Fibroblast of the conjunctiva (primary cell): ENCODE measurements around the gene HOXB1.
A peak's percentile ranks its signal among the peaks of the same experiment; 100 is the strongest.
"Not testable (repeated sequence)": the region's sequence is repeated elsewhere in the genome, so short reads cannot be mapped to it uniquely, and the experiment has no call there.

ENCODE experiments used
- DNase-seq: peaks from one replicate; pipeline ENCODE4 v3.0.0-alpha.2; 2010; ENCODE audit warnings: low read depth

Gene HOXB1

GRCh38 chr17:48494335-48494734 is 36.5 kb downstream of the HOXB1 start:
- no peak for DNase-seq

GRCh38 chr17:48492401-48493298 is 38.2 kb downstream of the HOXB1 start:
- DNase-seq, result no peak

GRCh38 chr17:48491527-48492273 is 39.1 kb downstream of the HOXB1 start:
- DNase-seq, result no peak

DNA sequence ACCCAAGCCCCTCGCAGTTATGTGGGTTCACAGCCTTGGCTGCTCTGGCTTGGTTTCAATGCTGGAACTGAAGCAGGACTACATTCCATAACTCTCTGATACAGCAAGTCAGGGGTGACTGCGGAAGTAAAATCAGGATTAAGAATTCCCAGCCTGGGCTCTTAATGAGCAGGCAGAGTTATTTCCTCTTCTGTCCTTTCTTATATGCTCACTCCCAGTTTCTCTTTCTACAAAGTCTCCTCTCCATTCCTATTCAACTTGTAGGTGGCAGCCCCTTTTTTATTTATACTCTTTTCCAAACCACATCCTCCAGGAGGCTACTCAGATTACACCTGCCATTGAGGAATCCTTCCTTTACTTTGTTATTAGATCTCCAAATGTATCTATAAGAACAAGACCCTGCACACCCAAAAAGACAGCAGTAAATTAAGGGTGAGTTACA is 40.3 kb downstream of the HOXB1 start:
- no peak for DNase-seq

GRCh38 chr17:48489781-48490180 is 41.0 kb downstream of the HOXB1 start:
- no peak for DNase-seq

DNA sequence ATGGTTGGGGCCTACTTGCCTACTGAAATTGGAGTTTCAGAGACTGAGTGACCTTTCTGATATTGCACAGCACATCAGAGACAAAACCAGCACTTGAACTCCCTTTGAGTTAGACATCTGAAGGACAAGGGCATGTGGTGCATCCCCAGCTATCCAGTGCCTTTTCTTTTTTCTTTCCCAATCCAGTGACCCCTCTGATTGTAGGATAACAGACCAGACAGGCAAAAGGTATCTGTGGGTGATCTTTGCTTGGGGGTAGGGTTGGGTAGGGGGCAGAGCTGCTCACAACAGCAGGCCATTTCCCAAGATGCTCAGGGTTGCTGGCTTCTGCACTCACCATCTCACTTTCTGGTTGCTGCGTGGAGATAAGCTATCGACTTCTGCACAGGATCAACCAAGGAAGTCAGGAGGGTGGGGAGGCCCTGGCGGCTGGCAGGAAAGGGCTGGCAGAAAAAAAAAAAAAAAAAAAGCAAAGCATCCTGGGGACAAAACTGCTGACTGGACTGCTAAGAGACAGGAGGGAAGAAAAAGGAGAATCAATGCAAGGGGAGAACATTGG is 42.2 kb downstream of the HOXB1 start:
- no peak for DNase-seq

- DNase-seq, result no peak
These were observed 43.6 kb downstream of the HOXB1 start for GRCh38 chr17:48487221-48487620.

DNA sequence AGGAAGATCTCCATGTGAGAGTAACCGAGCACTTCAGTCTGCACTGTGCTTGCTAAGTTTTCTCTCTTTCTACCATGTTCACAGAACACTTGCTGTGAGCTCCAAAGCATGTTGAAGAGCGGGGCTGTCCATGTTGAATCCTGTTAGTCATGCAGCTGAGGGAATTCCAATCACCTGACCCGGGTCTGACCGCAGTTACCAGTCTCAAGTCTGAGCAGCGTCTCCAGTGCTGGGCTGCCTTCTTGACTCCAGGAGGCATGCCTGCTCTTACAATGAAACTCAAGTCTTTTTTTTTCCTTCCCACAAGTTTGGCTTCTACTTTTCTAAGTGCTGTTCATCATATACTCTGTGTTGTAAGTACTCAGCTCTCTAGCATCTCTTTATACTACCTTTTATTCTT is 44.3 kb downstream of the HOXB1 start:
- DNase-seq, result peak; percentile 54

GRCh38 chr17:48484850-48485249 is 46.0 kb downstream of the HOXB1 start:
- no peak for DNase-seq

DNA sequence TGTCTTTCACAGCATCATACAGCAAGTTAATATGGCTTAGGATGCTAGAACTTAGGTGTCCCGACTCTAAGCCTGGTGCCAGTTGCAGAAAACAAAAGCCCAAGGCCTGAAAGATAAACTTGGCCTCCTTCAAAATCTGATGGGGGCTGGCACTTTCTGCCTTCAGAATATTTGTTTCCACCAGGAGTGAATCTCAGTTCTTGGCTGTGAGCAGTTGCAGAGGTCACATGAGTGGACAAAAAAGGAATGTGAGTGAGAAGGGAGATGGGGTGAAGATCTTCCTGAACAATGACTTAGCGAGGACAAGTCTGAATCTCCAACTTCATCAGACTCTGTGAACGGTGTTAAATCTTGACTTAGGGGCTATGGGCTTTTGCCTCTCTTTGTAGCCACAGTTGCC is 46.6 kb downstream of the HOXB1 start:
- no peak for DNase-seq

- peak; percentile 59 for DNase-seq
These were observed 47.2 kb downstream of the HOXB1 start for GRCh38 chr17:48483471-48484131.

GRCh38 chr17:48483004-48483403 is 47.8 kb downstream of the HOXB1 start:
- no peak for DNase-seq

DNA sequence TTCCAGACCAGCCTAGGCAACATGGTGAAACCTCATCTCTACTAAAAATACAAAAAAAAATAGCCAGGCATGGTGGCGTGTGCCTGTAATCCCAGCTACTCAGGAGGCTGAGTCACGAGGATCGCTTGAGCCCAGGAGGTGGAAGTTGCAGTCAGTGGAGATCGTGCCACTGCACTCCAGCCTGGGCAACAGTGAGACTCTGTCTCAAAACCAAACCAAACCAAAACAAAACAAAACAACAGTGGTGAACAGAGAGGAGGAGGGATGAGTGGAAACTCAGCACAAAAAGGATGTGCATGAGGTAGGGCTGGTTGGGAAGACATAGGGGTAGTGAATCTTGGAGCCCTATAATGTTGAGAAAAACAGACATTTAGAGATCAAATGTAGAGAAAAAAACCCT is 48.5 kb downstream of the HOXB1 start:
- not testable (repeated sequence) for DNase-seq

- DNase-seq, result no peak
These were observed 51.8 kb downstream of the HOXB1 start for GRCh38 chr17:48479014-48479402.
